ENCODE measurements around the gene MYRIP. TPM values are rescaled to one million over a fixed set of nuclear protein-coding genes. Genes with fewer than 3 reads are reported as not detected.

The MYRIP gene
- total RNA-seq (2021) (1.6 to 2.1 TPM (median 2.1 TPM) in 3 replicates), Bru-seq, nascent RNA (percentile 40 among the genes with signal in this experiment)
- long read RNA-seq, experiment 1, full-length matches to known transcripts = 7 of 11 reads
- long read RNA-seq, experiment 1, partial matches to known transcripts = 2 of 11 reads
- long read RNA-seq, experiment 1, other reads (novel, unspliced or antisense) = 2 of 11 reads
- long read RNA-seq, experiment 2, partial matches to known transcripts = 0 of 1 reads
- long read RNA-seq, experiment 2, other reads (novel, unspliced or antisense) = 1 of 1 reads
- long read RNA-seq, experiment 3 = 0 reads

DNA sequence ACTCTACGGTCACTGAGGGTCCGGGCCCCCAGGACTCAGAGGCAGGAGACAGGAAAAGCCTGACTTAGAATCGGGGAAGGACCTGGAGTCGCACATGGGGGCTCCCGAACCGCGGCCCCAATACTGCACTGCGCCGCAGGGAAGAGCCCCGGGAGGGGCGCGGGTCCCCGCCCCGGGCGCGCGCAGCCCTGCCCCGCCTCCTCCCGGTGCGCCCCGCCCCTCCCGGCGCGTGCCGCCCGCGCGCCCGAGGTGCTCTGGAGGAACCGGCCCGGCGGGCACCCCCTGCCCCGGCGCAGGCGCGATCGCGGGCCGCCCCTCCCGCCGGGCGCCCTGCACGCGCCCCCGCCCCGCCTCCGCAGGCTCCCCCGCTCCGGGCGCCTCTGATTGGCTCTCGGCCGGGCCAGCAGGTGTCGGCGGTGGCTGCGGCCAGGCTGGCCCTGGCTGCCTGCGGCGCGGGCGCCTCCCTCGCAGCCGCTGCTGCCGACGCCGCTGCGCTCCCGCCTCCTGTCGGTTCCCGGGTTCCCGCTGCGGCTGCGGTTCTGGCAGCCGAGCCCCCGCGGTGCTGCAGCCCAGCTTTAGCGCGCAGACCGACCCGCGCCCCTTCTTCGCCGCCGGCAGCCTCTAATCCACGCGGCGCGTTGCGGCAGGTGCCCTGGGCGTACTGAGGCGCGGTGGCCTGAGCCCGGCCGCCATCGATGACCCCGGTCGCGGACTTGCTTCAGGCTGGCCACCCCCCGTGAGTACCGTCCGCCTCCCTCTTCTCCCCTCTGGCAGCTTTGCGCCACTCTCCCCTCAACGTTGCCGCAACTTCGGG lies at the start of gene MYRIP:
MYRIP (plus strand) TSS at position 429 of the 814 bp plus-strand sequence. CDS start 91,208 bp downstream, outside the sequence.
- Mint-ChIP-seq H3K27me3 (ENCODE audit: low read depth) (peaks cover 71% of the 10 kb centered on the region), H3K9me3 (no peaks in the 10 kb centered on the region), H3K27ac (peak within 1 kb of the TSS; percentile 61; the same call in 1 of the 2 replicates), H3K4me1 (peaks cover 26% of the 10 kb centered on the region), H3K4me3 (peak within 1 kb of the TSS; percentile 93), H3K36me3 (no peaks in the 10 kb centered on the region)
- ATAC-seq (peak; percentile 82), DNase-seq (ENCODE audit: low spot score) (peak; percentile 76)
- CTCF ChIA-PET = interaction anchor here (1.2 to 2.0 kb wide), 4 partner anchors 85 to 393 kb away, joined by 3 to 7 read pairs (median 3); no protein-coding TSS in a partner anchor
- POLR2A ChIA-PET = no interaction called here
- TF ChIP-seq ZNF423 (CRISPR knock-in tag; IDR thresholded peaks at IDR 0.05) = peak; percentile 68
- TF ChIP-seq FOXJ3 (CRISPR knock-in tag; IDR thresholded peaks at IDR 0.05; ENCODE audit: borderline replicate concordance) = no peak
- TF ChIP-seq, protein P1, sequence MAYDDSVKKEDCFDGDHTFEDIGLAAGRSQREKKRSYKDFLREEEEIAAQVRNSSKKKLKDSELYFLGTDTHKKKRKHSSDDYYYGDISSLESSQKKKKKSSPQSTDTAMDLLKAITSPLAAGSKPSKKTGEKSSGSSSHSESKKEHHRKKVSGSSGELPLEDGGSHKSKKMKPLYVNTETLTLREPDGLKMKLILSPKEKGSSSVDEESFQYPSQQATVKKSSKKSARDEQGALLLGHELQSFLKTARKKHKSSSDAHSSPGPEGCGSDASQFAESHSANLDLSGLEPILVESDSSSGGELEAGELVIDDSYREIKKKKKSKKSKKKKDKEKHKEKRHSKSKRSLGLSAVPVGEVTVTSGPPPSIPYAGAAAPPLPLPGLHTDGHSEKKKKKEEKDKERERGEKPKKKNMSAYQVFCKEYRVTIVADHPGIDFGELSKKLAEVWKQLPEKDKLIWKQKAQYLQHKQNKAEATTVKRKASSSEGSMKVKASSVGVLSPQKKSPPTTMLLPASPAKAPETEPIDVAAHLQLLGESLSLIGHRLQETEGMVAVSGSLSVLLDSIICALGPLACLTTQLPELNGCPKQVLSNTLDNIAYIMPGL (CRISPR knock-in tag; IDR thresholded peaks at IDR 0.05) = no peak; the same call in 1 of the 2 replicates
- TF ChIP-seq, protein P2, sequence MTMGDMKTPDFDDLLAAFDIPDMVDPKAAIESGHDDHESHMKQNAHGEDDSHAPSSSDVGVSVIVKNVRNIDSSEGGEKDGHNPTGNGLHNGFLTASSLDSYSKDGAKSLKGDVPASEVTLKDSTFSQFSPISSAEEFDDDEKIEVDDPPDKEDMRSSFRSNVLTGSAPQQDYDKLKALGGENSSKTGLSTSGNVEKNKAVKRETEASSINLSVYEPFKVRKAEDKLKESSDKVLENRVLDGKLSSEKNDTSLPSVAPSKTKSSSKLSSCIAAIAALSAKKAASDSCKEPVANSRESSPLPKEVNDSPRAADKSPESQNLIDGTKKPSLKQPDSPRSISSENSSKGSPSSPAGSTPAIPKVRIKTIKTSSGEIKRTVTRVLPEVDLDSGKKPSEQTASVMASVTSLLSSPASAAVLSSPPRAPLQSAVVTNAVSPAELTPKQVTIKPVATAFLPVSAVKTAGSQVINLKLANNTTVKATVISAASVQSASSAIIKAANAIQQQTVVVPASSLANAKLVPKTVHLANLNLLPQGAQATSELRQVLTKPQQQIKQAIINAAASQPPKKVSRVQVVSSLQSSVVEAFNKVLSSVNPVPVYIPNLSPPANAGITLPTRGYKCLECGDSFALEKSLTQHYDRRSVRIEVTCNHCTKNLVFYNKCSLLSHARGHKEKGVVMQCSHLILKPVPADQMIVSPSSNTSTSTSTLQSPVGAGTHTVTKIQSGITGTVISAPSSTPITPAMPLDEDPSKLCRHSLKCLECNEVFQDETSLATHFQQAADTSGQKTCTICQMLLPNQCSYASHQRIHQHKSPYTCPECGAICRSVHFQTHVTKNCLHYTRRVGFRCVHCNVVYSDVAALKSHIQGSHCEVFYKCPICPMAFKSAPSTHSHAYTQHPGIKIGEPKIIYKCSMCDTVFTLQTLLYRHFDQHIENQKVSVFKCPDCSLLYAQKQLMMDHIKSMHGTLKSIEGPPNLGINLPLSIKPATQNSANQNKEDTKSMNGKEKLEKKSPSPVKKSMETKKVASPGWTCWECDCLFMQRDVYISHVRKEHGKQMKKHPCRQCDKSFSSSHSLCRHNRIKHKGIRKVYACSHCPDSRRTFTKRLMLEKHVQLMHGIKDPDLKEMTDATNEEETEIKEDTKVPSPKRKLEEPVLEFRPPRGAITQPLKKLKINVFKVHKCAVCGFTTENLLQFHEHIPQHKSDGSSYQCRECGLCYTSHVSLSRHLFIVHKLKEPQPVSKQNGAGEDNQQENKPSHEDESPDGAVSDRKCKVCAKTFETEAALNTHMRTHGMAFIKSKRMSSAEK (CRISPR knock-in tag; IDR thresholded peaks at IDR 0.05; ENCODE audit: borderline replicate concordance) = no peak
- TF ChIP-seq ELF4 (CRISPR knock-in tag; IDR thresholded peaks at IDR 0.05; ENCODE audit: low read depth) = no peak
- no peak for TF ChIP-seq ESRRA (CRISPR knock-in tag; IDR thresholded peaks at IDR 0.05; ENCODE audit: borderline replicate concordance)
- TF ChIP-seq NR3C1 (CRISPR knock-in tag; conservative IDR thresholded peaks at IDR 0.05; ENCODE audit: low read depth) = 0 out of 2 replicates have a peak, but pooled peaks have one; percentile 55
- TF ChIP-seq JAZF1 (CRISPR knock-in tag; IDR thresholded peaks at IDR 0.05) = no peak
- TF ChIP-seq, protein P3, sequence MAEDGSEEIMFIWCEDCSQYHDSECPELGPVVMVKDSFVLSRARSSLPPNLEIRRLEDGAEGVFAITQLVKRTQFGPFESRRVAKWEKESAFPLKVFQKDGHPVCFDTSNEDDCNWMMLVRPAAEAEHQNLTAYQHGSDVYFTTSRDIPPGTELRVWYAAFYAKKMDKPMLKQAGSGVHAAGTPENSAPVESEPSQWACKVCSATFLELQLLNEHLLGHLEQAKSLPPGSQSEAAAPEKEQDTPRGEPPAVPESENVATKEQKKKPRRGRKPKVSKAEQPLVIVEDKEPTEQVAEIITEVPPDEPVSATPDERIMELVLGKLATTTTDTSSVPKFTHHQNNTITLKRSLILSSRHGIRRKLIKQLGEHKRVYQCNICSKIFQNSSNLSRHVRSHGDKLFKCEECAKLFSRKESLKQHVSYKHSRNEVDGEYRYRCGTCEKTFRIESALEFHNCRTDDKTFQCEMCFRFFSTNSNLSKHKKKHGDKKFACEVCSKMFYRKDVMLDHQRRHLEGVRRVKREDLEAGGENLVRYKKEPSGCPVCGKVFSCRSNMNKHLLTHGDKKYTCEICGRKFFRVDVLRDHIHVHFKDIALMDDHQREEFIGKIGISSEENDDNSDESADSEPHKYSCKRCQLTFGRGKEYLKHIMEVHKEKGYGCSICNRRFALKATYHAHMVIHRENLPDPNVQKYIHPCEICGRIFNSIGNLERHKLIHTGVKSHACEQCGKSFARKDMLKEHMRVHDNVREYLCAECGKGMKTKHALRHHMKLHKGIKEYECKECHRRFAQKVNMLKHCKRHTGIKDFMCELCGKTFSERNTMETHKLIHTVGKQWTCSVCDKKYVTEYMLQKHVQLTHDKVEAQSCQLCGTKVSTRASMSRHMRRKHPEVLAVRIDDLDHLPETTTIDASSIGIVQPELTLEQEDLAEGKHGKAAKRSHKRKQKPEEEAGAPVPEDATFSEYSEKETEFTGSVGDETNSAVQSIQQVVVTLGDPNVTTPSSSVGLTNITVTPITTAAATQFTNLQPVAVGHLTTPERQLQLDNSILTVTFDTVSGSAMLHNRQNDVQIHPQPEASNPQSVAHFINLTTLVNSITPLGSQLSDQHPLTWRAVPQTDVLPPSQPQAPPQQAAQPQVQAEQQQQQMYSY (CRISPR knock-in tag; IDR thresholded peaks at IDR 0.05) = peak; percentile 13; the same call in 1 of the 2 replicates
- TF ChIP-seq, protein P4, sequence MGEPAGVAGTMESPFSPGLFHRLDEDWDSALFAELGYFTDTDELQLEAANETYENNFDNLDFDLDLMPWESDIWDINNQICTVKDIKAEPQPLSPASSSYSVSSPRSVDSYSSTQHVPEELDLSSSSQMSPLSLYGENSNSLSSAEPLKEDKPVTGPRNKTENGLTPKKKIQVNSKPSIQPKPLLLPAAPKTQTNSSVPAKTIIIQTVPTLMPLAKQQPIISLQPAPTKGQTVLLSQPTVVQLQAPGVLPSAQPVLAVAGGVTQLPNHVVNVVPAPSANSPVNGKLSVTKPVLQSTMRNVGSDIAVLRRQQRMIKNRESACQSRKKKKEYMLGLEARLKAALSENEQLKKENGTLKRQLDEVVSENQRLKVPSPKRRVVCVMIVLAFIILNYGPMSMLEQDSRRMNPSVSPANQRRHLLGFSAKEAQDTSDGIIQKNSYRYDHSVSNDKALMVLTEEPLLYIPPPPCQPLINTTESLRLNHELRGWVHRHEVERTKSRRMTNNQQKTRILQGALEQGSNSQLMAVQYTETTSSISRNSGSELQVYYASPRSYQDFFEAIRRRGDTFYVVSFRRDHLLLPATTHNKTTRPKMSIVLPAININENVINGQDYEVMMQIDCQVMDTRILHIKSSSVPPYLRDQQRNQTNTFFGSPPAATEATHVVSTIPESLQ (CRISPR knock-in tag; IDR thresholded peaks at IDR 0.05) = no peak
- TF ChIP-seq HMGA2 (CRISPR knock-in tag; IDR thresholded peaks at IDR 0.05) = no peak
- TF ChIP-seq, protein P5, sequence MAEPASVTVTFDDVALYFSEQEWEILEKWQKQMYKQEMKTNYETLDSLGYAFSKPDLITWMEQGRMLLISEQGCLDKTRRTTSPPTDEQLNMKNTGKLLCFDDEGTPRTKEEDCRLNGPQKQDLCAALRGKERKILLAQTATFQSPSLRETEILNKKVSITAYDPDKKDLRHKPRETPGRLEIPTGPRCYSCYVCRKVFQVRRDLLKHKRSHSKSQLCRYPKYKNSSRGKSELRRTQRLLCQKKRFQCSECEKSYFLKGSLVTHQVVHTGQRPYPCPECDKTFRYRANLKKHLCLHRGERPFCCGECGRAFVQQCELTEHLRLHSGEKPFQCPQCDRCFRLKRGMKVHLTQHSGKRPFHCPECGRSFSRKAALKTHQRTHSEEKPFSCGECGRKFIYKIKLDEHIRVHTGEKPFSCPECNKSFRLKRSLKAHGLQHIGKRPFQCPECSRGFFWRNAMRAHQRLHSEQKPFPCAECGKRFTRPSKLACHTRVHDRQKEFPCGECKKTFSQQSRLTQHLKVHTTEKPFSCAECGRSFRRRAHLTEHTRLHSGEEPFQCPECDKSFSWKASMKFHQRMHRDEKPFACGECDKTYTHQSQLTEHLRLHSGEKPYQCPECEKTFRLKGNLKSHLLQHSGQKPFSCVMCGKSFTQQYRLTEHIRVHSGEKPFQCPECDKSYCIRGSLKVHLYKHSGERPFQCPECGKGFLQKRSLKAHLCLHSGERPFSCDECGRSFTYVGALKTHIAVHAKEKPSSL (CRISPR knock-in tag; conservative IDR thresholded peaks at IDR 0.05) = no peak
- no peak for TF ChIP-seq ATF1 (CRISPR knock-in tag; IDR thresholded peaks at IDR 0.05)
- TF ChIP-seq, protein P6, sequence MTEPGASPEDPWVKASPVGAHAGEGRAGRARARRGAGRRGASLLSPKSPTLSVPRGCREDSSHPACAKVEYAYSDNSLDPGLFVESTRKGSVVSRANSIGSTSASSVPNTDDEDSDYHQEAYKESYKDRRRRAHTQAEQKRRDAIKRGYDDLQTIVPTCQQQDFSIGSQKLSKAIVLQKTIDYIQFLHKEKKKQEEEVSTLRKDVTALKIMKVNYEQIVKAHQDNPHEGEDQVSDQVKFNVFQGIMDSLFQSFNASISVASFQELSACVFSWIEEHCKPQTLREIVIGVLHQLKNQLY (CRISPR knock-in tag; IDR thresholded peaks at IDR 0.05) = no peak
- TF ChIP-seq, protein P7, sequence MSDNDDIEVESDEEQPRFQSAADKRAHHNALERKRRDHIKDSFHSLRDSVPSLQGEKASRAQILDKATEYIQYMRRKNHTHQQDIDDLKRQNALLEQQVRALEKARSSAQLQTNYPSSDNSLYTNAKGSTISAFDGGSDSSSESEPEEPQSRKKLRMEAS (CRISPR knock-in tag; IDR thresholded peaks at IDR 0.05) = no peak; the same call in 1 of the 2 replicates
- TF ChIP-seq ZNF219 (CRISPR knock-in tag; IDR thresholded peaks at IDR 0.05; ENCODE audit: borderline replicate concordance) = no peak
